Measurements from ENCODE around the gene SETDB2. TPM values are rescaled to one million over a fixed set of nuclear protein-coding genes. Genes with fewer than 3 reads are reported as not detected.

SETDB2 gene
- total and polyA plus RNA-seq, 2 donors (not counting 3 experiments of a cell fraction or from before 2014, with no cell fraction given) = 1.5 to 5.6 TPM

DNA sequence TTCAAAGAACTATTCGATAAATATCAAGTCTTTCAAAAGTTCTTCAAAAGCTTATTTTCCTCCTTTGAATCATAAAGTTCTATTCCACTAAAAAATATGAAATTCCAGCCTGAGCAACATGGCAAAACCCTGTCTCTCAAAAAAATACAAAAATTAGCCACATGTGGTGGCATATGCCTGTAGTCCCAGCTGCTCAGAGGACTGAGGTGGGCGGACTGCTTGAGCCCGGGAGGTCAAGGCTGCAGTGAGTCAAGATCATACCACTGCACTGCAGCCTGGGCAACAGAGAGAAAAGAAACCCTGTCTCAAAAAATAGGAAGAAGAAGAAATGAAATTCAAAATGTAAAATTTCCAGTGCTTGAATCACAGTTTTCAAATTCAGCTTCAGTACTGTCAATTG is 24.8 kb upstream of the SETDB2 start:
- BruUV-seq (replicated peaks) = no TSS peak
- CTCF ChIA-PET = interaction anchor here (1.5 kb wide), 1 partner anchor 10 kb away, joined by 3 read pairs; no protein-coding TSS in a partner anchor

More for the DNA sequence above, 24.8 kb upstream of the SETDB2 start:
- DNase-seq (ENCODE audit: low read depth, low spot score) (no peak), FAIRE-seq (no peak)
- dilution Hi-C loops (cut with MboI; ENCODE audit: extremely low pct_ligation_motif_present, low sequenced_read_pairs) = no loop called here
- no peaks in the 10 kb centered on the region for H3K27me3 ChIP-seq (ENCODE audit: control insufficient read depth in 2 of 2, insufficient read depth in 2 of 2, low read length in 2 of 2)
- H3K27ac ChIP-seq (ENCODE audit: insufficient read depth, low read depth, low read length) = no peak overlapping the region
- no peaks in the 10 kb centered on the region for H4K20me1 ChIP-seq (replicated peaks; ENCODE audit: control insufficient read depth, extremely low read depth, insufficient read depth, low read length)
- TF ChIP-seq EZH2 (IDR thresholded peaks at IDR 0.05; ENCODE audit: borderline replicate concordance, low read depth, low read length, severe bottlenecking) (no peak), JUN (IDR thresholded peaks at IDR 0.05; ENCODE audit: borderline replicate concordance, insufficient read depth, insufficient read length, low read depth) (no peak), MYC (IDR thresholded peaks at IDR 0.05; ENCODE audit: low read depth, low read length) (no peak), FOS (IDR thresholded peaks at IDR 0.05; ENCODE audit: borderline replicate concordance, insufficient read depth, low read length) (no peak), GATA2 (IDR thresholded peaks at IDR 0.05; ENCODE audit: insufficient read depth, insufficient read length, low read depth, low read length) (no peak), POLR2A (IDR thresholded peaks at IDR 0.05; ENCODE audit: low read depth, low read length) (no peak), POLR2AphosphoS5 (IDR thresholded peaks at IDR 0.05; ENCODE audit: insufficient read depth, low read depth, low read length) (no peak)
- TF ChIP-seq, protein P1, sequence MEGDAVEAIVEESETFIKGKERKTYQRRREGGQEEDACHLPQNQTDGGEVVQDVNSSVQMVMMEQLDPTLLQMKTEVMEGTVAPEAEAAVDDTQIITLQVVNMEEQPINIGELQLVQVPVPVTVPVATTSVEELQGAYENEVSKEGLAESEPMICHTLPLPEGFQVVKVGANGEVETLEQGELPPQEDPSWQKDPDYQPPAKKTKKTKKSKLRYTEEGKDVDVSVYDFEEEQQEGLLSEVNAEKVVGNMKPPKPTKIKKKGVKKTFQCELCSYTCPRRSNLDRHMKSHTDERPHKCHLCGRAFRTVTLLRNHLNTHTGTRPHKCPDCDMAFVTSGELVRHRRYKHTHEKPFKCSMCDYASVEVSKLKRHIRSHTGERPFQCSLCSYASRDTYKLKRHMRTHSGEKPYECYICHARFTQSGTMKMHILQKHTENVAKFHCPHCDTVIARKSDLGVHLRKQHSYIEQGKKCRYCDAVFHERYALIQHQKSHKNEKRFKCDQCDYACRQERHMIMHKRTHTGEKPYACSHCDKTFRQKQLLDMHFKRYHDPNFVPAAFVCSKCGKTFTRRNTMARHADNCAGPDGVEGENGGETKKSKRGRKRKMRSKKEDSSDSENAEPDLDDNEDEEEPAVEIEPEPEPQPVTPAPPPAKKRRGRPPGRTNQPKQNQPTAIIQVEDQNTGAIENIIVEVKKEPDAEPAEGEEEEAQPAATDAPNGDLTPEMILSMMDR (IDR thresholded peaks at IDR 0.05; ENCODE audit: extremely low read depth in 1 of 2, insufficient read depth in 1 of 2, low read depth in 1 of 2, low read length in 2 of 2) = no peak
- TF ChIP-seq, protein P2, sequence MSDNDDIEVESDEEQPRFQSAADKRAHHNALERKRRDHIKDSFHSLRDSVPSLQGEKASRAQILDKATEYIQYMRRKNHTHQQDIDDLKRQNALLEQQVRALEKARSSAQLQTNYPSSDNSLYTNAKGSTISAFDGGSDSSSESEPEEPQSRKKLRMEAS (IDR thresholded peaks at IDR 0.05; ENCODE audit: insufficient read depth, insufficient read length) = no peak
- no peaks in the 10 kb centered on the region for H3K4me1 ChIP-seq (ENCODE audit: control insufficient read depth, extremely low read depth, insufficient read depth, low read length)
- H3K36me3 ChIP-seq (ENCODE audit: control insufficient read depth in 2 of 2, extremely low read depth in 1 of 2, insufficient read depth in 2 of 2, low read length in 2 of 2) = no peaks in the 10 kb centered on the region
- POLR2A ChIA-PET = no interaction called here
- no peak overlapping the region for H3K4me3 ChIP-seq (replicated peaks in 1 of 3; ENCODE audit: insufficient read depth in 1 of 3, low read depth in 1 of 3, low read length in 3 of 3)
- intact Hi-C loops (cut with micrococcal nuclease) = no loop called here
- H3K79me2 ChIP-seq (ENCODE audit: control insufficient read depth, insufficient read depth, low read length) = no peaks in the 10 kb centered on the region
- H3K4me2 ChIP-seq (ENCODE audit: insufficient read depth, low read length) = no peak overlapping the region
- no peaks in the 10 kb centered on the region for H3K9me3 ChIP-seq (replicated peaks; ENCODE audit: control insufficient read depth, insufficient read depth, low read length)
- no peak overlapping the region for H3K9ac ChIP-seq (replicated peaks; ENCODE audit: extremely low read depth, insufficient read depth, low read length)
- H3K9me1 ChIP-seq (replicated peaks; ENCODE audit: control insufficient read depth, extremely low read depth, insufficient read depth, low read length) = no peaks in the 10 kb centered on the region
- H2AFZ ChIP-seq (ENCODE audit: low read depth, low read length) = no peak overlapping the region
